GM19467 (cell line): Measurements from ENCODE around the gene MCRIP2.

ENCODE experiments used
- ATAC-seq: cut with Tn5 transposase; IDR thresholded peaks from one replicate; pipeline ENCODE4 v1.9.1; 2021; ENCODE audit warnings: mild to moderate bottlenecking, moderate library complexity; ENCODE audit not compliant: unreplicated experiment

The MCRIP2 gene

GRCh38 chr16:631808-632358 lies 9.7 kb upstream of the MCRIP2 start:
- ATAC-seq = no peak

GRCh38 chr16:632486-633335 lies 8.9 kb upstream of the MCRIP2 start:
- ATAC-seq = no peak

GRCh38 chr16:633336-634050 lies 8.1 kb upstream of the MCRIP2 start:
- no peak for ATAC-seq

- no peak for ATAC-seq
Observed at GRCh38 chr16:634051-634670, 7.5 kb upstream of the MCRIP2 start.

GRCh38 chr16:634996-635395 lies 6.6 kb upstream of the MCRIP2 start:
- ATAC-seq = no peak

- peak; percentile 3 for ATAC-seq
Observed at GRCh38 chr16:635573-636205, 5.9 kb upstream of the MCRIP2 start.

GRCh38 chr16:636206-637080 lies 5.2 kb upstream of the MCRIP2 start, which contains the start of gene METTL26:
Gene METTL26 (minus strand): TSS chr16:636305. CDS start chr16:636290, 15 bp downstream.
- peak; percentile 64 for ATAC-seq

- ATAC-seq = no peak
Observed at GRCh38 chr16:637081-638018, 4.3 kb upstream of the MCRIP2 start.

GRCh38 chr16:638034-638543 lies 3.5 kb upstream of the MCRIP2 start:
- ATAC-seq = no peak

- no peak for ATAC-seq
Observed at GRCh38 chr16:638836-639235, 2.8 kb upstream of the MCRIP2 start.

- ATAC-seq = no peak
Observed at GRCh38 chr16:640614-641013, 1.0 kb upstream of the MCRIP2 start.

GRCh38 chr16:642189-643049 lies 791 bp downstream of the MCRIP2 start:
- no peak for ATAC-seq

- ATAC-seq = no peak
Observed at GRCh38 chr16:643050-643368, 1.4 kb downstream of the MCRIP2 start.

GRCh38 chr16:644556-644955 lies 2.9 kb downstream of the MCRIP2 start:
- no peak for ATAC-seq

GRCh38 chr16:645852-646678 lies 4.4 kb downstream of the MCRIP2 start:
- ATAC-seq = no peak

- ATAC-seq = no peak
Observed at GRCh38 chr16:646679-647172, 5.1 kb downstream of the MCRIP2 start.
